SK-N-SH treated with all-trans-retinoic acid at 6 μM for 48 hours (cell line): ENCODE data around the gene RBMS1.

Experiments used
- ATAC-seq: fragments of 200-7000 bp; cut with Tn5 transposase; 3 replicates; pipeline ENCODE4 v1.9.1; 2020; ENCODE audit warnings: mild to moderate bottlenecking, moderate library complexity
- ARNTL ChIP-seq: fragments of 450-650 bp; formaldehyde crosslinking; IDR thresholded peaks from 2 replicates; pipeline ENCODE4 v1.5.0; 2020; ENCODE audit warnings: low read depth, mild to moderate bottlenecking, moderate library complexity, borderline replicate concordance
- BACH2 ChIP-seq: fragments of 250-450 bp; sonication (Bioruptor Pico); IDR thresholded peaks from 2 replicates; pipeline ENCODE4 v1.9.0; 2021; ENCODE audit warnings: mild to moderate bottlenecking, borderline replicate concordance
- CSDC2 ChIP-seq: fragments of 250-450 bp; sonication (Bioruptor Pico); IDR thresholded peaks from 2 replicates; pipeline ENCODE4 v1.5.0; 2020; ENCODE audit warnings: mild to moderate bottlenecking, moderate library complexity
- ESRRG ChIP-seq: fragments of 250-450 bp; sonication (Bioruptor Pico); IDR thresholded peaks from 2 replicates; pipeline ENCODE4 v1.6.1; 2021; ENCODE audit warnings: mild to moderate bottlenecking
- GLIS3 ChIP-seq: fragments of 250-450 bp; sonication (Bioruptor Pico); IDR thresholded peaks from 2 replicates; pipeline ENCODE4 v1.5.0; 2020; ENCODE audit warnings: mild to moderate bottlenecking, moderate library complexity
- OSR1 ChIP-seq: fragments of 250-450 bp; sonication (Bioruptor Pico); IDR thresholded peaks from 2 replicates; pipeline ENCODE4 v1.8.0; 2022; ENCODE audit warnings: moderate library complexity, mild to moderate bottlenecking, inconsistent platforms
- PPARA ChIP-seq: fragments of 250-450 bp; sonication (Bioruptor Pico); IDR thresholded peaks from 2 replicates; pipeline ENCODE4 v1.5.0; 2020; ENCODE audit warnings: mild to moderate bottlenecking, borderline replicate concordance
- RARB ChIP-seq: fragments of 250-450 bp; sonication (Bioruptor Pico); IDR thresholded peaks from 2 replicates; pipeline ENCODE4 v1.8.0; 2021; ENCODE audit warnings: mild to moderate bottlenecking, moderate library complexity
- SNAI2 ChIP-seq: fragments of 250-450 bp; sonication (Bioruptor Pico); IDR thresholded peaks from 2 replicates; pipeline ENCODE4 v1.5.0; 2020; ENCODE audit warnings: mild to moderate bottlenecking, moderate library complexity
- TCF4 ChIP-seq: fragments of 250-450 bp; sonication (Bioruptor Pico); IDR thresholded peaks from 2 replicates; pipeline ENCODE4 v1.8.0; 2021; ENCODE audit warnings: mild to moderate bottlenecking, moderate library complexity, borderline replicate concordance
- TOX ChIP-seq: fragments of 250-450 bp; sonication (Bioruptor Pico); IDR thresholded peaks from 2 replicates; pipeline ENCODE4 v1.8.0; 2021; ENCODE audit warnings: mild to moderate bottlenecking, moderate library complexity, borderline replicate concordance
- ZC3H10 ChIP-seq: fragments of 250-450 bp; sonication (Bioruptor Pico); IDR thresholded peaks from 2 replicates; pipeline ENCODE4 v1.5.1; 2021; ENCODE audit warnings: mild to moderate bottlenecking, moderate library complexity
- ZFP3 ChIP-seq: fragments of 250-450 bp; sonication (Bioruptor Pico); IDR thresholded peaks from 2 replicates; pipeline ENCODE4 v1.5.0; 2020; ENCODE audit warnings: mild to moderate bottlenecking, moderate library complexity
- ZFP30 ChIP-seq: fragments of 450-650 bp; formaldehyde crosslinking; IDR thresholded peaks from 2 replicates; pipeline ENCODE4 v1.5.0; 2022; ENCODE audit warnings: mild to moderate bottlenecking, moderate library complexity
- ZNF565 ChIP-seq: fragments of 450-650 bp; formaldehyde crosslinking; conservative IDR thresholded peaks from 2 replicates; pipeline ENCODE4 v1.5.0; 2020; ENCODE audit warnings: low read depth, mild to moderate bottlenecking, moderate library complexity
- ZNF70 ChIP-seq: fragments of 450-650 bp; formaldehyde crosslinking; IDR thresholded peaks from 2 replicates; pipeline ENCODE4 v1.5.0; 2020; ENCODE audit warnings: mild to moderate bottlenecking, moderate library complexity
- ZNF8 ChIP-seq: fragments of 450-650 bp; formaldehyde crosslinking; IDR thresholded peaks from 2 replicates; pipeline ENCODE4 v1.5.0; 2020; ENCODE audit warnings: mild to moderate bottlenecking, moderate library complexity
- TF ChIP-seq, protein P1 (sequence below): fragments of 250-450 bp; sonication (Bioruptor Pico); IDR thresholded peaks from 2 replicates; pipeline ENCODE4 v1.5.0; 2020; ENCODE audit warnings: mild to moderate bottlenecking, moderate library complexity
- TF ChIP-seq, protein P2 (sequence below): fragments of 250-450 bp; sonication (Bioruptor Pico); IDR thresholded peaks from 2 replicates; pipeline ENCODE4 v1.5.1; 2020; ENCODE audit warnings: low read depth, mild to moderate bottlenecking, moderate library complexity
- TF ChIP-seq, protein P3 (sequence below): fragments of 250-450 bp; sonication (Bioruptor Pico); IDR thresholded peaks from 2 replicates; pipeline ENCODE4 v1.8.0; 2021; ENCODE audit warnings: low read depth, mild to moderate bottlenecking, moderate library complexity, borderline replicate concordance
- TF ChIP-seq, protein P4 (sequence below): fragments of 250-450 bp; sonication (Bioruptor Pico); IDR thresholded peaks from 2 replicates; pipeline ENCODE4 v1.5.1; 2021; ENCODE audit warnings: mild to moderate bottlenecking, moderate library complexity

RBMS1 gene

DNA sequence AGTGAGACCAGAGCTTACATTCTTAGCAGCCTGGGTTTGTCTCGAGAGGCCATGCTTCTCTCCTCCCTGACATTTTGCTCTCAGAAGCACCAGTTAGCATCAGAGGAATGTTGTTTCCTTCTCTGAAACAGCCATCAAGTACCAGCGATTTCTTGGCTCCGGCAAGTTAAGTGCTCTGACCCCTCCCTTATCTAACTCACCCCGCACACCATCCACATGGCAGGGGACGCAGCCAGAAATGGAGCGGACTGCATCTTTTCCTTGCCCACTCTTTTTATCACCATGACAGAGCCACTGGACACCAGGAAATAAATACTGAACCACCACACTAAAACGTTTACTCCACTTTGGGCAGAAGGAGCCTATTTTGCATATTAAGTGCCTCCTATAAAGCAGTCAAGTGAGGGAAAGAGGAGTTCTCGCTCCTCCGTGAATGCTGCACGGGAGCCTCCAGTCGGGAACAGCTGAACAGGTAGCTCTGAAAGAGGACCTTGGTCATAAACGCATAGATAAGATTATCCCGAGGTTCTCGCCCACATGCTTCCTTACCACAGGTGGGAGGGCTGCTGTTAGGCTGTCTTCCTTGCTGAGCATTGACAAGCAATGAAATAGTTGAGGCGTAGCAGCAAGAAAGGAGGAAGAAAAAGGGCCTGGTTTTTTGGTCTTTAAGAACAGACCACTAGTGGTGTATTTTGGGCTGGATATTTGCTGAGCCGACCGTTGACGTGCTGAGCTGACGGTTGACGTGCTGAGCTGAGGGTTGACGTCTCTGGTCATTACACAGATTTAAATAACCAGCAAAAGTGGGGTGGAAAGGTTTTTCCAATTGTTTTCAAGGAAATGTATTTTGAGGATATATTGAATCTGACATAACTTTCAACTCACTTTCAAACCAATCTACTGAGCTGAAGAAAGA lies 222.2 kb downstream of the RBMS1 start:
- no peak for ATAC-seq
- no peak for TF ChIP-seq ZNF70 (CRISPR knock-in tag)
- TF ChIP-seq, protein P1, sequence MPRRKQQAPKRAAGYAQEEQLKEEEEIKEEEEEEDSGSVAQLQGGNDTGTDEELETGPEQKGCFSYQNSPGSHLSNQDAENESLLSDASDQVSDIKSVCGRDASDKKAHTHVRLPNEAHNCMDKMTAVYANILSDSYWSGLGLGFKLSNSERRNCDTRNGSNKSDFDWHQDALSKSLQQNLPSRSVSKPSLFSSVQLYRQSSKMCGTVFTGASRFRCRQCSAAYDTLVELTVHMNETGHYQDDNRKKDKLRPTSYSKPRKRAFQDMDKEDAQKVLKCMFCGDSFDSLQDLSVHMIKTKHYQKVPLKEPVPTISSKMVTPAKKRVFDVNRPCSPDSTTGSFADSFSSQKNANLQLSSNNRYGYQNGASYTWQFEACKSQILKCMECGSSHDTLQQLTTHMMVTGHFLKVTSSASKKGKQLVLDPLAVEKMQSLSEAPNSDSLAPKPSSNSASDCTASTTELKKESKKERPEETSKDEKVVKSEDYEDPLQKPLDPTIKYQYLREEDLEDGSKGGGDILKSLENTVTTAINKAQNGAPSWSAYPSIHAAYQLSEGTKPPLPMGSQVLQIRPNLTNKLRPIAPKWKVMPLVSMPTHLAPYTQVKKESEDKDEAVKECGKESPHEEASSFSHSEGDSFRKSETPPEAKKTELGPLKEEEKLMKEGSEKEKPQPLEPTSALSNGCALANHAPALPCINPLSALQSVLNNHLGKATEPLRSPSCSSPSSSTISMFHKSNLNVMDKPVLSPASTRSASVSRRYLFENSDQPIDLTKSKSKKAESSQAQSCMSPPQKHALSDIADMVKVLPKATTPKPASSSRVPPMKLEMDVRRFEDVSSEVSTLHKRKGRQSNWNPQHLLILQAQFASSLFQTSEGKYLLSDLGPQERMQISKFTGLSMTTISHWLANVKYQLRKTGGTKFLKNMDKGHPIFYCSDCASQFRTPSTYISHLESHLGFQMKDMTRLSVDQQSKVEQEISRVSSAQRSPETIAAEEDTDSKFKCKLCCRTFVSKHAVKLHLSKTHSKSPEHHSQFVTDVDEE (CRISPR knock-in tag), result no peak

DNA sequence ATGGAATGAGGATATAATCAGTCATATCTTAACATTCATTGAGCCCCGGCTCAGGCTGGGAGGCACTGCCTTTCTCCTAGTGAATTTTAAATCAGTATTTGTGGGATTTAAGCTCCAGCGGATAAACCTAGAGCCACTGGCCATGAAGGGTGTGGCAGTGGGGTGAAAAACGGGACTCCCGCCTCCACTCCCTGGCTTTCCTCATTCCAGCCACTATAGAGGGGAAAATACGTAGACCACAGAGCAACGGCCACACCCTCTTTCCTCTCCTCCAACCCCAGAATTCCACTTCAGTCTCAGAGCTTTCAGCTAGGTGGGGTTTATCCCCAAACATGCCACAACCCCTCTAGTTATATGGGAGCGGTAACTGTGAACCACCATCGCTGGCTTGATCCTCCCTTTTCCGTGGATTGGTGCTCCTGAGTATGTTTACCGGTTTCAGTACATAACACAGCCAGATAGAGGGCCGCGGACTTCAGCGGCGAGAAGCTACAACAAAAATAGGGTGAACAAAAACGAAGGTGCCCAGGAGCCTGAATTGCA lies 223.0 kb downstream of the RBMS1 start:
- TF ChIP-seq TCF4 (no peak), ESRRG (CRISPR knock-in tag) (no peak)
- TF ChIP-seq, protein P2, sequence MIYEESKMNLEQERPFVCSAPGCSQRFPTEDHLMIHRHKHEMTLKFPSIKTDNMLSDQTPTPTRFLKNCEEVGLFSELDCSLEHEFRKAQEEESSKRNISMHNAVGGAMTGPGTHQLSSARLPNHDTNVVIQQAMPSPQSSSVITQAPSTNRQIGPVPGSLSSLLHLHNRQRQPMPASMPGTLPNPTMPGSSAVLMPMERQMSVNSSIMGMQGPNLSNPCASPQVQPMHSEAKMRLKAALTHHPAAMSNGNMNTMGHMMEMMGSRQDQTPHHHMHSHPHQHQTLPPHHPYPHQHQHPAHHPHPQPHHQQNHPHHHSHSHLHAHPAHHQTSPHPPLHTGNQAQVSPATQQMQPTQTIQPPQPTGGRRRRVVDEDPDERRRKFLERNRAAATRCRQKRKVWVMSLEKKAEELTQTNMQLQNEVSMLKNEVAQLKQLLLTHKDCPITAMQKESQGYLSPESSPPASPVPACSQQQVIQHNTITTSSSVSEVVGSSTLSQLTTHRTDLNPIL (CRISPR knock-in tag), result no peak
- peak; percentile 6 for ATAC-seq

DNA sequence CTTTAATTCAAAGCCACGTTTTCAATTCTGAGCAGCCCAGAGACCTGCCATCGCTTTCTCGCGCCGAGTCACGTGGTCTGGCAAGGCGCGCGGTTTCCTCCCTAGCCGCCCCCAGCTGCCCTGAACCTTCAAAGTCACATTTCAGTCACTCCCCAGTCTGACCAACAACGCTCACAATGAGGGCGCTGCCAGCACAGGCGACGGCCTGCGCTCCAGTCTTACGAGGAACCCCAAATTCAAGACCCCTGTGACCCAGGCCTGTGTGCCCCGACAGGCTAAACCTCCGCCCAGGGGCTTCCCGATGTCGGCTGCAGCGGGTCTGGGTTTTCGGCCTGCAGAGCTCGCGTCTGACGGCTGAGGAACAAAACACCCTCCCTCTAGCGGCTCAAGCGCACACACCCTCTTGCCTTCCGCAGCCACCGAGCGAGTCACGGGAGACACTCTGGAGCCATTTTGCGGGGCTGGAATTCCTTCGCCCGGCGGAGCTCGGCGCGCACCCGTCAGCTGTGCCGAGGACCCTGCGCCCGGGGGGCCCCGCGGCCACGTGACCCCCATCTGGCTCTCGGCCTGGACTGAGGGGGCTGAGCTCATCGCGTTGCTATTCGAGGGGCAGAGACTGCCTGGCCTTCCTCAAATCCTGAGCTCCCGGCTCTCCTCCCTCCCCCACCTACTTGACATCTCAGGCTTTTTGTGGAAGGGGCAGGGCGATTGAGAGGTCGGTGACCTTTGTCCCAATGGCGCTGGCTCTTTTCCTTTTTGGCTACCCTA lies 223.6 kb downstream of the RBMS1 start:
- TF ChIP-seq CSDC2 (CRISPR knock-in tag), result no peak
- 0 out of 2 replicates have a peak, but pooled peaks have one; percentile 58 for TF ChIP-seq GLIS3
- TF ChIP-seq TCF4, result 0 out of 2 replicates have a peak, but pooled peaks have one; percentile 17
- TF ChIP-seq SNAI2, result no peak
- 0 out of 2 replicates have a peak, but pooled peaks have one; percentile 13 for TF ChIP-seq ARNTL (CRISPR knock-in tag)
- peak; percentile 68 for ATAC-seq

DNA sequence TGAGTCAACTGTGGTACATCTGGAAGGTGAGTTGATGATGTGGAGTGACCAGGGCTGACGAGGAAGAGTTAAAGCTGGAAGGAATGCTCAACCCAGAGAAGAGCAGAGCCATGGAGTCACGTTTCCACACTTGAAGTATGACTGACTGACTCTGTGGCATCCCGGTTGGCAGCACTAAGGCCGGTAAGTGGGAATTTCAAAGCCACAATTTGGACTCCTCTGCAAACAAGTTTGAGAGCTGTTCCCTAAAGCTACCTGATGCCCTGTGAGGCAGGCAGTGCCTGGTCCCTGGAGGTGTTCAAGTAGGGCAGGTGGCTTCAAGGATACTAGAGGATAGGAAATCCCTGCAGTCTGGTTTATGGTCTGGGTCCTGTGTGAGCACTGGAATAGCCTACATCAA lies 224.2 kb downstream of the RBMS1 start:
- TF ChIP-seq CSDC2 (CRISPR knock-in tag) (no peak), TOX (no peak), ZNF70 (CRISPR knock-in tag) (no peak), ESRRG (CRISPR knock-in tag) (no peak), RARB (CRISPR knock-in tag) (no peak), ZFP30 (CRISPR knock-in tag) (no peak), ARNTL (CRISPR knock-in tag) (no peak), TCF4 (no peak), OSR1 (CRISPR knock-in tag) (no peak), ZC3H10 (no peak), PPARA (no peak), ZNF8 (no peak), ZNF565 (CRISPR knock-in tag) (no peak), ZFP3 (CRISPR knock-in tag) (no peak), BACH2 (no peak)
- TF ChIP-seq, protein P3, sequence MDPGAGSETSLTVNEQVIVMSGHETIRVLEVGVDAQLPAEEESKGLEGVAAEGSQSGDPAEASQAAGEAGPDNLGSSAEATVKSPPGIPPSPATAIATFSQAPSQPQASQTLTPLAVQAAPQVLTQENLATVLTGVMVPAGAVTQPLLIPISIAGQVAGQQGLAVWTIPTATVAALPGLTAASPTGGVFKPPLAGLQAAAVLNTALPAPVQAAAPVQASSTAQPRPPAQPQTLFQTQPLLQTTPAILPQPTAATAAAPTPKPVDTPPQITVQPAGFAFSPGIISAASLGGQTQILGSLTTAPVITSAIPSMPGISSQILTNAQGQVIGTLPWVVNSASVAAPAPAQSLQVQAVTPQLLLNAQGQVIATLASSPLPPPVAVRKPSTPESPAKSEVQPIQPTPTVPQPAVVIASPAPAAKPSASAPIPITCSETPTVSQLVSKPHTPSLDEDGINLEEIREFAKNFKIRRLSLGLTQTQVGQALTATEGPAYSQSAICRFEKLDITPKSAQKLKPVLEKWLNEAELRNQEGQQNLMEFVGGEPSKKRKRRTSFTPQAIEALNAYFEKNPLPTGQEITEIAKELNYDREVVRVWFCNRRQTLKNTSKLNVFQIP, result no peak
- TF ChIP-seq, protein P4, sequence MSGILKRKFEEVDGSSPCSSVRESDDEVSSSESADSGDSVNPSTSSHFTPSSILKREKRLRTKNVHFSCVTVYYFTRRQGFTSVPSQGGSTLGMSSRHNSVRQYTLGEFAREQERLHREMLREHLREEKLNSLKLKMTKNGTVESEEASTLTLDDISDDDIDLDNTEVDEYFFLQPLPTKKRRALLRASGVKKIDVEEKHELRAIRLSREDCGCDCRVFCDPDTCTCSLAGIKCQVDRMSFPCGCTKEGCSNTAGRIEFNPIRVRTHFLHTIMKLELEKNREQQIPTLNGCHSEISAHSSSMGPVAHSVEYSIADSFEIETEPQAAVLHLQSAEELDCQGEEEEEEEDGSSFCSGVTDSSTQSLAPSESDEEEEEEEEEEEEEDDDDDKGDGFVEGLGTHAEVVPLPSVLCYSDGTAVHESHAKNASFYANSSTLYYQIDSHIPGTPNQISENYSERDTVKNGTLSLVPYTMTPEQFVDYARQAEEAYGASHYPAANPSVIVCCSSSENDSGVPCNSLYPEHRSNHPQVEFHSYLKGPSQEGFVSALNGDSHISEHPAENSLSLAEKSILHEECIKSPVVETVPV, result no peak
- TF ChIP-seq, protein P1 (CRISPR knock-in tag), result no peak
- TF ChIP-seq, protein P2 (CRISPR knock-in tag), result no peak
- peak; percentile 4 for ATAC-seq
